Mesenchymal stem cell (in vitro differentiated cells and primary cell): ENCODE measurements around the gene SUGCT.

ENCODE experiments used
- DNase-seq: peaks from one replicate; pipeline ENCODE4 v3.0.0-alpha.2; 2013
- H2AFZ ChIP-seq: one replicate; pipeline ENCODE4 v1.6.1; 2013; ENCODE audit warnings: low read depth, mild to moderate bottlenecking, control low read depth, inconsistent platforms, low read length, moderate library complexity
- H2AK5ac ChIP-seq: 2 replicates; pipeline ENCODE4 v1.6.1; 2013; ENCODE audit warnings: low read length, moderate library complexity, mild to moderate bottlenecking, inconsistent platforms; ENCODE audit not compliant: severe bottlenecking
- H2BK120ac ChIP-seq: one replicate; pipeline ENCODE4 v1.6.1; 2013; ENCODE audit warnings: low read depth, mild to moderate bottlenecking, inconsistent platforms, low read length, moderate library complexity
- H2BK12ac ChIP-seq, 2 experiments: one replicate each; pipeline ENCODE4 v1.6.1; 2013; ENCODE audit warnings: inconsistent platforms in 2 of 2, low read length in 2 of 2, mild to moderate bottlenecking in 2 of 2, moderate library complexity in 2 of 2, control low read depth in 1 of 2
- H2BK15ac ChIP-seq: one replicate; pipeline ENCODE4 v1.6.1; 2013; ENCODE audit warnings: mild to moderate bottlenecking, low read depth, inconsistent platforms; ENCODE audit not compliant: poor library complexity, severe bottlenecking
- H2BK5ac ChIP-seq: 2 replicates; pipeline ENCODE4 v1.6.1; 2013; ENCODE audit warnings: low read depth, mild to moderate bottlenecking, low read length, control low read depth, inconsistent platforms; ENCODE audit not compliant: poor library complexity, severe bottlenecking
- H3K14ac ChIP-seq, 2 experiments: one replicate each; pipeline ENCODE4 v1.6.1; 2013; ENCODE audit warnings: inconsistent platforms in 2 of 2, low read length in 2 of 2, control low read depth in 1 of 2, mild to moderate bottlenecking in 1 of 2, moderate library complexity in 1 of 2
- H3K18ac ChIP-seq, 2 experiments: one replicate each; pipeline ENCODE4 v1.6.1; 2013; ENCODE audit warnings: inconsistent platforms in 2 of 2, low read length in 2 of 2, control low read depth in 1 of 2, low read depth in 1 of 2, mild to moderate bottlenecking in 1 of 2
- H3K23ac ChIP-seq, 2 experiments: one replicate each; pipeline ENCODE4 v1.6.1; 2013; ENCODE audit warnings: inconsistent platforms in 2 of 2, low read length in 2 of 2, mild to moderate bottlenecking in 2 of 2, moderate library complexity in 2 of 2, control low read depth in 1 of 2
- H3K27ac ChIP-seq: 2 replicates; pipeline ENCODE4 v1.5.1; 2013; ENCODE audit warnings: mild to moderate bottlenecking, moderate library complexity, low read length, control low read depth, inconsistent platforms; ENCODE audit not compliant: poor library complexity, severe bottlenecking
- H3K27me3 ChIP-seq, 2 experiments: 2 replicates each; pipeline versions ENCODE4 v1.6.1 to v1.7.0; 2013; ENCODE audit warnings: low read length in 2 of 2, mild to moderate bottlenecking in 2 of 2, moderate library complexity in 2 of 2, control low read depth in 1 of 2, inconsistent platforms in 1 of 2; ENCODE audit not compliant: control insufficient read depth in 1 of 2, insufficient read depth in 1 of 2
- H3K36me3 ChIP-seq, 2 experiments: 2 replicates each; pipeline versions ENCODE4 v1.6.1 to v1.7.0; 2013; ENCODE audit warnings: low read length in 2 of 2, control low read depth in 1 of 2, inconsistent platforms in 1 of 2, low read depth in 1 of 2, mild to moderate bottlenecking in 1 of 2; ENCODE audit not compliant: insufficient read depth in 2 of 2, control insufficient read depth in 1 of 2
- H3K4ac ChIP-seq, 2 experiments: one replicate each; pipeline ENCODE4 v1.6.1; 2013; ENCODE audit warnings: inconsistent platforms in 2 of 2, low read length in 2 of 2, mild to moderate bottlenecking in 2 of 2, moderate library complexity in 2 of 2, control low read depth in 1 of 2, low read depth in 1 of 2
- H3K4me1 ChIP-seq: 2 replicates; pipeline ENCODE4 v1.6.1; 2013; ENCODE audit warnings: low read depth, low read length, control low read depth; ENCODE audit not compliant: control insufficient read depth, insufficient read depth
- H3K4me2 ChIP-seq: 2 replicates; pipeline ENCODE4 v1.6.1; 2013; ENCODE audit warnings: low read length, mild to moderate bottlenecking, inconsistent platforms; ENCODE audit not compliant: poor library complexity, severe bottlenecking
- H3K4me3 ChIP-seq, 2 experiments: 2 replicates each; pipeline versions ENCODE4 v1.5.1 to v1.7.0; 2013; ENCODE audit warnings: low read length in 2 of 2, mild to moderate bottlenecking in 2 of 2, control low read depth in 1 of 2, low read depth in 1 of 2; ENCODE audit not compliant: insufficient read depth in 1 of 2
- H3K79me1 ChIP-seq: replicated peaks from 2 replicates; pipeline ENCODE4 v1.6.1; 2013; ENCODE audit warnings: mild to moderate bottlenecking, control low read depth, low read length, inconsistent platforms; ENCODE audit not compliant: poor library complexity, severe bottlenecking
- H3K9ac ChIP-seq: 2 replicates; pipeline ENCODE4 v1.7.0; 2013; ENCODE audit warnings: mild to moderate bottlenecking, low read length, moderate library complexity
- H3K9me3 ChIP-seq: 2 replicates; pipeline ENCODE4 v1.7.0; 2013; ENCODE audit warnings: mild to moderate bottlenecking, low read length; ENCODE audit not compliant: control insufficient read depth
- H4K8ac ChIP-seq: one replicate; pipeline ENCODE4 v1.6.1; 2013; ENCODE audit warnings: inconsistent platforms, mild to moderate bottlenecking, low read length, moderate library complexity
- H4K91ac ChIP-seq: one replicate; pipeline ENCODE4 v1.6.1; 2013; ENCODE audit warnings: mild to moderate bottlenecking, low read length, inconsistent platforms
- WGBS: methylation state at CpG from one replicate; pipeline ENCODE4 v1.1.7; 2013; ENCODE audit warnings: mixed read lengths; 5-methylcytosine and 5-hydroxymethylcytosine counted together

The SUGCT gene

GRCh38 chr7:40584667-40585433 lies 450.0 kb downstream of the SUGCT start:
- Histone ChIP-seq H3K9ac (no peak overlapping the region), H3K27me3 (no peaks in the 10 kb centered on the region), H3K4me1 (no peaks in the 10 kb centered on the region), H3K9me3 (no peaks in the 10 kb centered on the region), H4K8ac (no peak overlapping the region), H3K14ac (no peak overlapping the region), H3K4me3 (no peak overlapping the region), H2BK12ac (peak overlapping the region in 1 of 2 experiments; percentile 11), H3K79me1 (no peaks in the 10 kb centered on the region), H4K91ac (no peak overlapping the region), H2BK15ac (no peak overlapping the region), H2AFZ (no peak overlapping the region), H3K18ac (no peak overlapping the region), H3K23ac (no peak overlapping the region), H3K27ac (no peak overlapping the region), H3K4me2 (no peak overlapping the region), H3K4ac (peak overlapping the region in 1 of 2 experiments; percentile 15), H2AK5ac (no peak overlapping the region), H2BK120ac (no peak overlapping the region), H2BK5ac (no peak overlapping the region), H3K36me3 (no peaks in the 10 kb centered on the region)
- peak; percentile 73 for DNase-seq
- WGBS = 0% methylated on average over 1 of the region's 4 CpGs

DNA sequence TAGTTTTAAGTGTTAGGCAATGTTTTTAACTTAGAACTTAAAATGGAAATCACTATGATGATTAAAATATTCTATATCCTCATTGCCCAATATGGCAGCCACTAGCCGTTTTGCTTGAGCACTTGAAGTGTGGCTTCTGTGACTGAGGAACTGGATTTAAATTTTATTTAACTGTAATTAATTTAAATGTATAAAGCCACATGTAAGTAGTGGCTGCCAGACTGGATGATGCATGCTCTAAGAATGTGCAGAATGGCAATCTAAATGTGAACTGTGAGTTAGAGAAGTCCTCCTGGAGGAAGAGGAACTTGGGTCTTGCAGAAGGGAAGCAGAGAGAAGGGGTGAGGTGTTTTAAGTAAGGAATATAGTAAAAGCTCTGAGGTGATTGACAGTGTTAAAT lies 451.4 kb downstream of the SUGCT start:
- Histone ChIP-seq H3K4ac (no peak overlapping the region), H3K79me1 (no peaks in the 10 kb centered on the region), H2BK120ac (no peak overlapping the region), H2AFZ (no peak overlapping the region), H3K18ac (no peak overlapping the region), H3K14ac (no peak overlapping the region), H3K4me1 (no peaks in the 10 kb centered on the region), H3K4me2 (no peak overlapping the region), H4K91ac (no peak overlapping the region), H3K36me3 (no peaks in the 10 kb centered on the region), H3K23ac (no peak overlapping the region), H4K8ac (no peak overlapping the region), H2BK5ac (no peak overlapping the region), H3K9ac (no peak overlapping the region), H2BK15ac (no peak overlapping the region), H3K27me3 (no peaks in the 10 kb centered on the region), H3K4me3 (no peak overlapping the region), H3K9me3 (peaks cover 5% of the 10 kb centered on the region), H2BK12ac (no peak overlapping the region), H3K27ac (no peak overlapping the region), H2AK5ac (no peak overlapping the region)
- DNase-seq = peak; percentile 67
- whole genome bisulfite sequencing = no CpG with 5 or more reads among the region's 1 CpG

DNA sequence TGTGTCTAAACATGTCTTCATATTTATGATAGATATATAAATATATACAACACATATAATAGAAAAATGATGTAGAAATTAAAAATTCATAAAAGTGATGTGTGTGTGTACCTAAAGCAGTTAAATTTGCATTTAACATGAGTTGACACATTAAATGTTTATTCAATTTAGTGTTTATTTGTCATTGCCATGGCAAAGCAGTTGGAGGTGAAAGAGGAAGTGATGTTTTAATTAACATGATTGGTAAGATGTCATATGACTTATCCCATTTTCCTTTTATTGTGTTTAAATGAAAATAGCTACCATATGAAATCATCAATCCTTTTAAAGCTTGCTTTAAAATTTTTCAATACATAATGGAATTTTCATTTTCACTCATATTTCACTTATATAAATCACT lies 452.6 kb downstream of the SUGCT start:
- Histone ChIP-seq H3K18ac (no peak overlapping the region), H3K23ac (no peak overlapping the region), H3K9me3 (peaks cover 5% of the 10 kb centered on the region), H3K9ac (no peak overlapping the region), H3K4me1 (no peaks in the 10 kb centered on the region), H3K27me3 (no peaks in the 10 kb centered on the region), H3K27ac (no peak overlapping the region), H4K91ac (no peak overlapping the region), H3K36me3 (no peaks in the 10 kb centered on the region), H2BK15ac (no peak overlapping the region), H4K8ac (no peak overlapping the region), H3K4me2 (no peak overlapping the region), H3K79me1 (no peaks in the 10 kb centered on the region), H3K4ac (no peak overlapping the region), H2AK5ac (no peak overlapping the region), H3K14ac (no peak overlapping the region), H2AFZ (no peak overlapping the region), H2BK5ac (no peak overlapping the region), H3K4me3 (no peak overlapping the region), H2BK12ac (no peak overlapping the region), H2BK120ac (no peak overlapping the region)
- DNase-seq = no peak

GRCh38 chr7:40595129-40595528 lies 460.3 kb downstream of the SUGCT start:
- H3K4me2 ChIP-seq = no peak overlapping the region
- no peak overlapping the region for H3K9ac ChIP-seq
- no peak overlapping the region for H3K23ac ChIP-seq
- H3K9me3 ChIP-seq = peaks cover 5% of the 10 kb centered on the region
- no peak overlapping the region for H2AK5ac ChIP-seq
- H3K14ac ChIP-seq = no peak overlapping the region
- no peak overlapping the region for H2BK12ac ChIP-seq
- H3K79me1 ChIP-seq = no peaks in the 10 kb centered on the region
- H4K91ac ChIP-seq = no peak overlapping the region
- H2BK15ac ChIP-seq = no peak overlapping the region
- no peaks in the 10 kb centered on the region for H3K27me3 ChIP-seq
- H2AFZ ChIP-seq = no peak overlapping the region
- H3K4me1 ChIP-seq = no peaks in the 10 kb centered on the region
- no peak overlapping the region for H3K18ac ChIP-seq
- no peak overlapping the region for H2BK120ac ChIP-seq
- H4K8ac ChIP-seq = no peak overlapping the region
- no peak overlapping the region for H3K4me3 ChIP-seq
- DNase-seq = no peak
- no peaks in the 10 kb centered on the region for H3K36me3 ChIP-seq
- no peak overlapping the region for H3K27ac ChIP-seq
- 87% methylated on average over 3 of the region's 6 CpGs for WGBS
- H2BK5ac ChIP-seq = no peak overlapping the region
- no peak overlapping the region for H3K4ac ChIP-seq
